GM18526 (cell line): ENCODE results near the gene LARP6.

Source experiments
- POLR2A ChIP-seq: IDR thresholded peaks from 3 replicates; pipeline ENCODE4 v1.6.1; 2011; ENCODE audit not compliant: insufficient read length; ENCODE audit errors: extremely low read depth

LARP6 gene

DNA sequence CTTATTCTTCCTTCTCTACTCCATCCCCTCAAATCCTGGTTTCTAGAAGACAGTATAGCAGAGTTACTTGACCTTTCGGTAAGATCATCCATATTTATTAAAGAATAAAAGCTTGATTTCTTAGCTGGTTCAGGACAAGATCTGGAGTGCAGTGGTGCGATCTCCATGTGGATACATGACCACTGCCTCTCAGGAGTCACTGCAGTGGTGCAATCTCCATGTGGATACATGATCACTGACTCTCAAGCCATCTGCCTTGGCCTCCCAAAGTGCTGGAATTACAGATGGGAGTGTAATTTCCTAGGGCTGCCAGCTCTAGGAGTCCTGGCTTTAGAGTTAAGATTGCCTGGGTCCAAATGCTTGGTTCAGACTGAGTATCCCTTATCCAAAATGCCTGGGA lies 16.5 kb downstream of the LARP6 start:
- no peak for TF ChIP-seq POLR2A

GRCh38 chr15:70835841-70836240 lies 18.1 kb downstream of the LARP6 start:
- TF ChIP-seq POLR2A, result no peak

DNA sequence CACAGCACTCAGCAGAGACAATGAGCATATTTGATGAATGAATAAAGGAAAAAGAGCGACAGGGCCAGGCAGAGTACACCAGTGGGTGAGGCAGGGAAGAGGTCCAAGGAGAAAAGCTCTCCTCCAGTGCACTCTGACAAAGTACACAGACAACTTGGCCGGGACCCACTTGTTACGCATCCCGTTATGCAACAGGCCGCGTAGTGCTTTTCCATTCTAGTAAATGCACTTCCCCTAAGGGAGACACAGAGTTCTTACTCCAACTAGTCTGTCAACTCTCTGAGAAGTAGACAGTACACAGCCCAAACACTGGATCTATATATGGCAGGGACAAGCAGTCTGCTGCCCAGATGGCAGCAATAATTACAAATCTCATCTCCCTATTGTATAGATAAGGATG lies 18.5 kb downstream of the LARP6 start:
- TF ChIP-seq POLR2A, result no peak

DNA sequence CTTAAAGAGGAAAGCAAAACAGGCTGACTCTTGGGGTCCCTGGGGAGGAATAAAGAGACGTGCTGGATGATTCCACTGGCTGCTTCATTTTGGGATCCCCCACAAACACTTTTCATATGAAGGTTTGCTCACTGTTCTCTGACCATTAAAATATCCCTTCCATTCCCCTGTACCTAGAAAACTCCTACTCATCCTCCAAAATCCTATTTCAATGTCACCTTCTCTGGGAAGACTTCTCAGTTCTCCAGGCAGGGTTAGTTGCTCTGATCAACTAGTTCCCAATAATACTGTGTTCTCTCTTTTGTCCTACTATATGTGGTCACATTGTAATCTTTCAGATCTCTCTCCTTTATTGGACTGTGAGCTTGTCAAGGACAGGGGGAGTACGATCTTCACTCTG lies 19.0 kb downstream of the LARP6 start:
- no peak for TF ChIP-seq POLR2A

DNA sequence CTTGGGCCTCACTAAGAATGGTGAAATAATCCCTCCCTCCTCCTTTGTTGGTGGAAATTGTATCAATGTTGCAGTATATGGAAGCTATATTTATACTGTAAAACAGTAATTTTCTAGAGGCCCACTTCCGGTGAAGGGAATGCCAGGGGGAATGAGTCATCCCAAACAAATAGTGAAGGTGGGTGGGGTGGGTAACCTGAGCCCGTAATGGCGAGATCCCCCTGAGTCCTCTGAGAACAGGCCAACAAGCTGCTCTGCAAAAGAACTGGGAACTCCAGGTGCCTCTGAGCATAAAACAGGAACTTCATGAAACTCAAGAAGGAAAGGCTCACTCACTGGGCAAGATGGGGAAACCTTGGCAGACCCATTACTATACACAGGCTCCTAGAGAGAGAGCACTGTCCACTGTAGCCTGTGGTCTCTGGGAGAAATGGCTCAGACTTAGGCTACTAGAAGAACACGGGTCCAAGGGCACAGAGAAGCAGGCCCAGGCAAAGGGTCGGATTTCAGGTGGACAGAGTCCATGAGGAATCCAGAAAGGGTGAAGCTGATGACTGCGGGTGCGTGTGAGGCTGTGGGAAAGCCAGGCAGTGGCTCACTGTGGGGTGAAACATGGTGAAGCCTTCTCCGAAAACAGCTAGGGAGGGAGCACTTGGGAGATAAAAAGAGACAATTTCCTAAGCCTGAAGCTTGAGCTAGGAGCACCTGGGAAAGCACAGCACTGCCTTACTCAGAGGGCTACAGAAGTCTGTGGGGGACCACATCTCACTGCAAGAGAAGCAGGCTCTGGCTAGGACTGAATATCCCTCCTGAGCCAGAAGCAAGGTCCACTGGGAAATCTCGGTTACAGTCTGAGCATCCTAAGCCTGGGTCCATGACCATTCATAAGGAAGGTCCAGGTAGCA lies 19.8 kb downstream of the LARP6 start:
- no peak for TF ChIP-seq POLR2A

DNA sequence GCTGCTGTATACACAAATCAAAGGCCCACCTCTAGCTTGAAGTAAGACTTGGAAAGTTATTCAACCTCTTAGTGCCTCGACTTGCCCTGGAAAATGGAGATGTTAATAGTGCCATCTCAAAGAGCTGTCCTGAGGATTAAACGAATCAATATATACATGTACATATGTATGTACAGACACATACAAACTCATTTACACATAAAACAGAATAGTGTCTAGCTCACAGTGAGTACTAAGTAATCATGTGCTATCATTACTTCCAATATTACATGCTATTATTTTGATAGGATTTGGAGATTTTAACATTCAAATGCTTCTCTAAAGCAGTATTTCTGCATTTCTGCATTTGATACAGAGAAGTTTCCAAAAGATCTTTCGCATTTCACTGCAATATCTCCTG lies 20.5 kb downstream of the LARP6 start:
- no peak for TF ChIP-seq POLR2A

DNA sequence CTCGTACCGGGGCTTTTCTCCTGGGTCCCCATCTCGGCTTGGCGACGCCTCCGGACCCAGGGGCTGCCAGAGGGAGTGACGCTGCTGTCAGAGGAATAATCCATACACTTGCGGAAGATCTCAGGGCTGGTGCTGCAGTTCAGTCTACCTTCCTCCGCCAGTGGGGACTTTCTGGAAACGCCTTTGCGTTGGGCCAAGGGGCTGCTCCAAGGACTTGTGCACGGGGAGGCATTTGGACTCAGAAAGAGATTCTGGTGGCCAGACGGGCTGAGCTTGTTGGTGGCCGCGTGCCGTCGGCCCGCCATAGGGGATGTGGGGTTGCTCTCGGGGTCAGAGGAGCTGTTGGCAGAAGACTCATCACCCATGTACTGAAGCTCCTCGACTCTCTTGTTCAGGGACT lies 21.8 kb downstream of the LARP6 start:
- no peak for TF ChIP-seq POLR2A

GRCh38 chr15:70831094-70831911 lies 22.7 kb downstream of the LARP6 start:
- TF ChIP-seq POLR2A, result no peak

DNA sequence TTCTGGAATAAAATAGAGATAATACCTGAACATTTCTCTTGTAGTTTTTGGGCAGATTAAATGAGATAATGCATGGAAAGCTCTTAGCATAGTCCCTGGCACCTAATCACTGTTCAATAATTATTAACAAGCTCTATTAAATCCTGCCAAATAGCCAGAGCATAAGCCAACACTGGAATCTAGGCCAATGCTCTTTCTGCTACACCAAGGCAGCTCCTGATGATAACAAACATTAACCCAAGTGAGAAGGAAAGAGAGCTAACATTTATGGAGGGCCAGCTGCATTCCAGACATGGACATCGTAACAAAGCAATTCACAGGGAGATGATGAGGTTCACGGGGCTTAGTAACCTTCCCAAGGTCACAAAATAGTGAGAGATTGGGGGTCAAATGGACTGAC lies 23.3 kb downstream of the LARP6 start:
- no peak for TF ChIP-seq POLR2A

DNA sequence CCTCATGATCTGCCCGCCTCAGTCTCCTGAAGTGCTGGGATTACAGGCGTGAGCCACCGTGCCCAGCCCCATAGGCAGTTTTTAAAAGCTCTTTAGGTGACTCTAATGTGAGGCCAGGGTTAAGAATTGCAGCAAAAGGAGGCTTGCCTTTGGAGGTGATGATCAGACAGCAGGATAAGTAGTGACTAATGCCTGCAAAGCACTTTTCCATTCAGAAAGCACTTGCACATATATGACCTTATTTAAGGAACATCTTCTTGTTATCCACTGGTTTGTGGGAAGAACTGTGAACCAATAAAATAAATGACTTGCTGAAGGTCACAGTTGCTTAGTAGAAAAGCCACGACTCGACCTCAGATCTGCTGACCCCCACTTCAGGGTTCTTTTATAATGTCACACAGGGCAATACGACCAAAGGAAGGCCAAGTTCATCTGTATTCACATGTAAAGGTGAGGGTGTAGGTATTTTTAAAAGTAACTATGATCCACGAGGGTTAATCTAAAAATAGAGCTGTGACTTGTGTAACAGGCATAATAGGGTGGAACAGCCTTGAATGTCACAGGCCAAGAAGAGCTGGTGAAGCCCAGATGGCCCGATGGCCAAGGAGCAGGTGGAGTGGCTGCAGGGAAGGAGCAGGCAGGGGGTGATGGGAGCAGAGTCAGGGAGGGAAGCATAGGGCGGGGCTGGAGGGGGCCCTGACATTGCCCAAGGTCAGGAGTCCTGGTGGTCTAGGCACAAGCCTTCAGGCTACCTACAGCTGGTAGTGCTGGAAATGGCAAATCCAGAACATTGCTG lies 24.4 kb downstream of the LARP6 start:
- TF ChIP-seq POLR2A, result no peak

- no peak for TF ChIP-seq POLR2A
These were observed 26.2 kb downstream of the LARP6 start for GRCh38 chr15:70827721-70828120.

GRCh38 chr15:70826634-70827033 lies 27.3 kb downstream of the LARP6 start:
- TF ChIP-seq POLR2A, result no peak

DNA sequence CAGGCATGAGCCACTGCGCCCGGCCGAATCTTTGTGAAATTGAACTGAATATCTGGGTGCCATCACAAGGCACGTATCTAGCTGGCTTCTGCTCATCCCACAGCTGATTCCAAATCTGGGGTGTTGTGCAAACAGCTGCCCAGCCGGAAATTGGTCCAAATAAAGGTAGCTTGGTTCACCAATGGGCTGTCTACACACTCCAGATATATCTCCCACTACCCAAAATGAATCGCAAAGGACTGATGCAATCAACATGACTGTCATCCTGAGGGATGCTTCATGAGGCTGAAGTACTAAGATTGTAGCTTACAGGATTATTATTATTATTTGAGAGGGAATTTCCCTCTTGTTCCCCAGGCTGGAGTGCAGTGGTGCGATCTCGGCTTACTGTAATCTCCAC lies 28.1 kb downstream of the LARP6 start:
- TF ChIP-seq POLR2A, result no peak

DNA sequence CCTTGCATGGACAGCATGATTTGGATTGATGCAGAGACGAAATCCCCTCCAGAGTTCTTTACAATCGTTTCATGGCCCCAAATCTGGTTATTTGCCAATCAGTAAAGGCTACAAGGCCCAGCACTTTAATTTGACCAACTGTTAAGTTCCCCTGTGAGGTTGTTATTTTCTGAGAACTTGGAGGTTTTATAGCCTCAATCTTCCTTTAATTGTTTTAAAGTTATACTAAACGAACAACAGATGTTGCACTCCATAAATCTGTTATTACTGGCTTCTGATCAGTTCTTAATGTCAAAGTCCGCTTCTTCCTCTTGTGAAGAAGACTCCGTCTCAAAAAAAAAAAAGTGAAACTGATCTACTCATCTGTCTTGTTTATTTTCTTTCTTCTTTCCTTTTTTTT lies 30.8 kb downstream of the LARP6 start:
- TF ChIP-seq POLR2A, result no peak

GRCh38 chr15:70820214-70820613 lies 33.7 kb downstream of the LARP6 start:
- no peak for TF ChIP-seq POLR2A
